Midbrain (tissue), 1 donor: ENCODE results near the gene SPRYD4.

Experiments used
- DNase-seq: peaks from one replicate; lab custom pipeline; 2025; lab: John Stamatoyannopoulos, UW

SPRYD4 gene

GRCh38 chr12:56521590-56522371, 53.4 kb downstream of the SPRYD4 start, which contains the start of gene RBMS2:
Gene RBMS2, plus strand, starts transcription at chr12:56521820. Its CDS starts 204 bp downstream, at chr12:56522024.
- peak; percentile 82 for DNase-seq

DNA sequence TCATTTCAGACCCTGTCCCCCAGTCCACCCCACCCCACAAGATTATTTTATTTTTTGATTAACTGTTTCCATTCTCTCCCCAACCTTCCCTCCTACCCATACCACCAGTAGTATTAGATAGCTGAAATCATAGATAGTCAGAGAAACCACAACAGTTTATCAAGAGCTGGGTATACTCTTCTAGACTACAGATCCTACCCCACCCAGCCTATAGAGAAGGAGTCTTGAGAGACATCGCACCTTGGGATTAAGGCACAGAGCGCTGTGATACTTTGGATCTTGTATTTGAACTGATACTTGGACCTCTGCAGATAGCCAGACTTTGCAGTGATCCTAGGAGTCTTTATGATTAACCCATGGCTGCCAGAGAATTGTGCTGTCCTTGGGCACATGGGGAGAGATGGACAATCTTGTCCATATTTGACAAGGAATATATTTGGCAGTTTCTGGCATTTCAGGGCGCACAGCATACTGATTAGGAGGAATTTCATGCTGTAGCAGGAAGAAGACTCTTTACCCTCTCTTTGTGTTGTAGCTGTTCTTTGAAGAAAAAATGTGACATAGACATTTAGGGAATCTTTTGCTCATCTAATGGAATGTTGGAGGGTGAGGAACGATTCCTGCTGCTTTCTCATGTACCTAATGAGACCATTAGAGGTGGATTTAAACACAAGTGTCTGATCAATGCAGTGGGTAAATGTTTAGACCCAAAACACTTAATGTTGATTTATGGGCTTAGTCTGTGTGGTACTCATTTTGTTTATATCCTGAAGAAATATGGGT, 54.2 kb downstream of the SPRYD4 start:
- DNase-seq = peak; percentile 30

DNA sequence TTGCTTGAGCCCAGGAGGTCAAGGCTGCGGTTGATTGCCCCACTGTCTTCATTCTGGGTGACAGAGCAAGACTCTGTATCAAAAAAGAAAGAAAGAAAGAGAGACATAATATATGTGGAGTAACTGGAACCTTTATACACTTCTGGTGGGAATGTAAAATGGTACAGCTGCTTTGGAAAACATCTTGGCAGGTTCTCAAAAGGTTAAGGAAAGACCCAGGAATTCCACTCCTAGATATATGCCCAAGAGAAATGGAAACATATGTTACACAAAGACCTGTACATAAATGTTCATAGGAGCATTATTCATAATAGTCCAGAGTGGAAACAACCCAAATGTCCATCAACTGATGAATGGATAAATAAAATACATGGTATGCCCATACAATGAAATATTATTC, 60.5 kb downstream of the SPRYD4 start:
- DNase-seq = no peak
